AG04449 (cell line): ENCODE results near the gene STAT6.
A peak's percentile ranks its signal among the peaks of the same experiment; 100 is the strongest.

Experiments used
- CTCF ChIA-PET: fragments of 350-600 bp; formaldehyde crosslinking; extraction: SDS; loops from one replicate; lab custom pipeline; 2021; ENCODE audit warnings: antibody characterized with exemption; lab: Yijun Ruan, JAX
- POLR2A ChIA-PET: fragments of 400-600, 350-600 bp; formaldehyde crosslinking; extraction: SDS; loops from one replicate; lab custom pipeline; 2020; ENCODE audit warnings: antibody characterized with exemption, inconsistent platforms; lab: Yijun Ruan, JAX
- DNase-seq: peaks from one replicate; pipeline ENCODE4 v3.0.0-alpha.2; 2010; ENCODE audit warnings: low read depth, low spot score
- H3K4me3 ChIP-seq: 2 replicates; pipeline ENCODE4 v1.5.1; 2011; ENCODE audit warnings: low read depth, mild to moderate bottlenecking, control low read depth, low read length
- CTCF ChIP-seq: IDR thresholded peaks from one replicate; pipeline ENCODE4 v1.5.1; 2011; ENCODE audit warnings: mild to moderate bottlenecking, moderate library complexity, low read length, control low read depth, inconsistent platforms; ENCODE audit not compliant: insufficient read depth; ENCODE audit errors: missing control alignments

STAT6 gene

GRCh38 chr12:57095440-57095839, 15.7 kb downstream of the STAT6 start:
- ChIA-PET POLR2A (interaction anchor here (0.7 to 4.7 kb wide), 4 partner anchors 14 to 357 kb away, joined by 3 to 64 read pairs (median 4); partner anchors contain the start of genes LRP1, NEMP1 and STAT6), CTCF (interaction anchor here (1.1 to 16.5 kb wide), 5 partner anchors 12 to 119 kb away, joined by 4 to 218 read pairs (median 5); partner anchors contain the start of gene STAT6)
- no peak for DNase-seq
- no peak overlapping the region for H3K4me3 ChIP-seq
- TF ChIP-seq CTCF, result no peak

GRCh38 chr12:57094208-57095160, 16.7 kb downstream of the STAT6 start:
- ChIA-PET CTCF (interaction anchor here (0.7 to 16.5 kb wide), 11 partner anchors 13 to 156 kb away, joined by 3 to 218 read pairs (median 7); partner anchors contain the start of genes NEMP1, SHMT2, STAC3 and STAT6), POLR2A (interaction anchor here (0.7 to 2.0 kb wide), 8 partner anchors 10 to 357 kb away, joined by 3 to 15 read pairs (median 6); partner anchors contain the start of genes NEMP1, SHMT2 and STAT6)
- H3K4me3 ChIP-seq, result no peak overlapping the region
- no peak for DNase-seq
- no peak for TF ChIP-seq CTCF

DNA sequence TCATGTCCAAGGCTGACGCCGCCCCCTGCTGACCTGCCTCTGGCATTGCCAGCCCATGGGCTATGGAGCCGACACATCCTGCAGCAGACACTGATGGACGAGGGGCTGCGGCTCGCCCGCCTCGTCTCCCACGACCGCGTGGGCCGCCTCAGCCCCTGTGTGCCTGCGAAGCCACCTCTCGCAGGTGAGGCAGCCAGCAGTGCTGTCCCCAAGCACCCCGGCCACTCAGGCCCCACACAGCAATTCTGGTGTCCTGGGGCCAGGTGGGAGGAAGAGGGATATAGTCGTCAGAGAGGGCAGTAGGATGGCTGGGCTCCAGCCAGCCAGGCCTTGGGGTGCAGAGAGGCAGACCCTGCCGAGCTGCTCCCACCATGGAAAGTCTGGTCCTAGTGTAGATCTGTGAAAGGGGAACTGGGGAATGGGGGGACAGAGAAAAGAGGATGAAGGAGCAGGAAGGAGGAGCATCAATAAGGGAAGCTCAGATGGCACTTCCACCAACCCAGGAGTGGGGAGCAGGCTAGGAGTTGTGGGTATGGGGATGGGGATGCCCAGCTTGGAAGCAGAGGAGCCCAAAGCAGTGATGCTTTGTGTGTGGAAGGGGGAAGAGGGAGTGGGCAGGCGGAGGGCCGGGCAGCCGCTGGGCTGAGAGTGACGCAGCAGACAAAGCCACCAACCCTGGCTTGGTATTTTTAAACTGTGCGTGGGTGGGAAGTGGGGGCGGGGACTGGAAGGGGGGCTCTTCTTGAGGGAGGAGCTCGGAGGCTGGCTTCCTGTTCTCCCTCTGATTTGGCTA, 17.6 kb downstream of the STAT6 start:
- H3K4me3 ChIP-seq, result peak overlapping the region; percentile 4
- DNase-seq, result no peak
- POLR2A ChIA-PET, result interaction anchor here (1.2 to 2.0 kb wide), 9 partner anchors 10 to 136 kb away, joined by 4 to 15 read pairs (median 6); partner anchors contain the start of genes NEMP1, SHMT2 and STAT6

GRCh38 chr12:57092876-57093414, 18.2 kb downstream of the STAT6 start:
- TF ChIP-seq CTCF, result no peak
- ChIA-PET POLR2A (interaction anchor here (0.6 to 2.0 kb wide), 5 partner anchors 10 to 98 kb away, joined by 3 to 8 read pairs (median 5); partner anchors contain the start of gene NEMP1), CTCF (interaction anchor here (1.0 to 16.5 kb wide), 14 partner anchors 14 to 145 kb away, joined by 3 to 218 read pairs (median 7); partner anchors contain the start of genes NEMP1 and STAT6)
- no peak for DNase-seq
- peak overlapping the region; percentile 4 for H3K4me3 ChIP-seq

More for the DNA sequence above, 17.6 kb downstream of the STAT6 start:
- TF ChIP-seq CTCF, result peak; percentile 79
- CTCF ChIA-PET, result interaction anchor here (0.7 to 16.5 kb wide), 15 partner anchors 14 to 157 kb away, joined by 3 to 218 read pairs (median 7); partner anchors contain the start of genes NEMP1, SHMT2, STAC3 and STAT6

GRCh38 chr12:57092529-57092862, 18.7 kb downstream of the STAT6 start:
- no peak for DNase-seq
- no peak for TF ChIP-seq CTCF
- CTCF ChIA-PET, result interaction anchor here (1.1 to 16.5 kb wide), 13 partner anchors 14 to 145 kb away, joined by 3 to 218 read pairs (median 7); partner anchors contain the start of genes NEMP1 and STAT6
- H3K4me3 ChIP-seq, result no peak overlapping the region
- POLR2A ChIA-PET, result interaction anchor here (0.6 to 2.2 kb wide), 7 partner anchors 8 to 105 kb away, joined by 3 to 12 read pairs (median 3); no protein-coding TSS in a partner anchor
